Activated CD4-positive, alpha-beta T cell treated with anti-CD3 and anti-CD28 coated beads, Interleukin-2, amount 10 ng/mL, durations not matched to agents 7 days and 5 days (primary cell): ENCODE measurements around the gene ZFP36L2. TPM values are rescaled to one million over a fixed set of nuclear protein-coding genes. Genes with fewer than 3 reads are reported as not detected.

Source experiments
- CTCF ChIA-PET: fragments of 350-600 bp; sonication (Branson Sonifier 250); formaldehyde crosslinking; loops from one replicate; lab custom pipeline; 2021; ENCODE audit warnings: antibody characterized with exemption; lab: Charles Lee
- POLR2A ChIA-PET: fragments of 350-600 bp; sonication (Branson Sonifier 250); formaldehyde crosslinking; loops from one replicate; lab custom pipeline; 2021; ENCODE audit warnings: antibody characterized with exemption; lab: Charles Lee
- DNase-seq: peaks from one replicate; pipeline ENCODE4 v3.0.0-alpha.2; 2020
- H3K27ac Mint-ChIP-seq: one replicate; pipeline ENCODE4 v1.8.0; 2021; ENCODE audit warnings: mild to moderate bottlenecking, moderate library complexity, mixed read lengths
- H3K27me3 Mint-ChIP-seq: one replicate; pipeline ENCODE4 v1.8.0; 2021; ENCODE audit warnings: mixed read lengths
- H3K36me3 Mint-ChIP-seq: one replicate; pipeline ENCODE4 v1.8.0; 2021; ENCODE audit warnings: low read depth, mixed read lengths
- H3K4me1 Mint-ChIP-seq: one replicate; pipeline ENCODE4 v1.8.0; 2021; ENCODE audit warnings: mixed read lengths
- H3K4me3 Mint-ChIP-seq: one replicate; pipeline ENCODE4 v1.8.0; 2021; ENCODE audit warnings: mild to moderate bottlenecking, moderate library complexity, mixed read lengths
- H3K9me3 Mint-ChIP-seq: one replicate; pipeline ENCODE4 v1.8.0; 2021; ENCODE audit warnings: mixed read lengths
- total RNA-seq, 2 experiments: library from RNA; stranded (reverse); gene quantifications; one replicate each; pipeline ENCODE4 v1.2.3, GENCODE V29; 2021

Gene ZFP36L2
- total RNA-seq, 2 experiments from 2014 or later, result 210 to 228 TPM

GRCh38 chr2:43239981-43240765 lies 13.8 kb upstream of the ZFP36L2 start:
- POLR2A ChIA-PET, result no interaction called here
- no peaks in the 10 kb centered on the region for H3K9me3 Mint-ChIP-seq
- peak overlapping the region; percentile 10 for H3K27ac Mint-ChIP-seq

GRCh38 chr2:43238813-43239212 lies 12.4 kb upstream of the ZFP36L2 start:
- Mint-ChIP-seq H3K9me3 (no peaks in the 10 kb centered on the region), H3K36me3 (peaks cover 1% of the 10 kb centered on the region), H3K4me1 (peaks cover 12% of the 10 kb centered on the region), H3K27ac (no peak overlapping the region), H3K27me3 (no peaks in the 10 kb centered on the region), H3K4me3 (no peak overlapping the region)
- no peak for DNase-seq
- ChIA-PET POLR2A (no interaction called here), CTCF (interaction anchor here (0.6 to 1.0 kb wide), 2 partner anchors 10 to 451 kb away, joined by 3 read pairs; no protein-coding TSS in a partner anchor)

More at GRCh38 chr2:43239981-43240765, 13.8 kb upstream of the ZFP36L2 start:
- CTCF ChIA-PET, result interaction anchor here (0.8 to 1.6 kb wide), 5 partner anchors 11 to 412 kb away, joined by 3 to 7 read pairs (median 4); no protein-coding TSS in a partner anchor
- H3K36me3 Mint-ChIP-seq, result peaks cover 1% of the 10 kb centered on the region
- H3K4me1 Mint-ChIP-seq, result peaks cover 12% of the 10 kb centered on the region
- no peak for DNase-seq
- no peak overlapping the region for H3K4me3 Mint-ChIP-seq
- H3K27me3 Mint-ChIP-seq, result no peaks in the 10 kb centered on the region

- Mint-ChIP-seq H3K27ac (peak overlapping the region; percentile 72), H3K4me3 (no peak overlapping the region), H3K9me3 (no peaks in the 10 kb centered on the region), H3K4me1 (peaks cover 12% of the 10 kb centered on the region), H3K27me3 (no peaks in the 10 kb centered on the region), H3K36me3 (peaks cover 1% of the 10 kb centered on the region)
- DNase-seq, result no peak
- ChIA-PET POLR2A (no interaction called here), CTCF (interaction anchor here (1.0 kb wide), 1 partner anchor 9 kb away, joined by 3 read pairs; no protein-coding TSS in a partner anchor)
Measured at GRCh38 chr2:43238176-43238575, 11.8 kb upstream of the ZFP36L2 start.

- H3K4me3 Mint-ChIP-seq, result no peak overlapping the region
Measured at GRCh38 chr2:43233218-43234212, 7.1 kb upstream of the ZFP36L2 start.

GRCh38 chr2:43230951-43231827 lies 4.8 kb upstream of the ZFP36L2 start:
- no peak for DNase-seq
- ChIA-PET CTCF (interaction anchor here (29.8 kb wide), 1 partner anchor 98 kb away, joined by 525 read pairs; no protein-coding TSS in a partner anchor), POLR2A (no interaction called here)
- Mint-ChIP-seq H3K9me3 (no peaks in the 10 kb centered on the region), H3K36me3 (peaks cover 12% of the 10 kb centered on the region), H3K4me3 (no peak overlapping the region), H3K27me3 (no peaks in the 10 kb centered on the region), H3K27ac (no peak overlapping the region), H3K4me1 (peaks cover 23% of the 10 kb centered on the region)

More at GRCh38 chr2:43233218-43234212, 7.1 kb upstream of the ZFP36L2 start:
- POLR2A ChIA-PET, result no interaction called here
- Mint-ChIP-seq H3K27ac (peak overlapping the region; percentile 31), H3K36me3 (peaks cover 14% of the 10 kb centered on the region), H3K9me3 (no peaks in the 10 kb centered on the region), H3K27me3 (no peaks in the 10 kb centered on the region), H3K4me1 (peaks cover 26% of the 10 kb centered on the region)
- DNase-seq, result no peak
- CTCF ChIA-PET, result interaction anchor here (1.2 kb wide), 1 partner anchor 12 kb away, joined by 3 read pairs; no protein-coding TSS in a partner anchor

- Mint-ChIP-seq H3K4me1 (peaks cover 23% of the 10 kb centered on the region), H3K9me3 (no peaks in the 10 kb centered on the region), H3K27ac (peak overlapping the region; percentile 50), H3K36me3 (peaks cover 16% of the 10 kb centered on the region), H3K27me3 (no peaks in the 10 kb centered on the region), H3K4me3 (no peak overlapping the region)
- no peak for DNase-seq
- CTCF ChIA-PET, result interaction anchor here (1.1 to 29.8 kb wide), 8 partner anchors 10 to 307 kb away, joined by 3 to 525 read pairs (median 4); no protein-coding TSS in a partner anchor
- POLR2A ChIA-PET, result no interaction called here
Measured at GRCh38 chr2:43230351-43230885, 4.0 kb upstream of the ZFP36L2 start.

GRCh38 chr2:43228756-43229659 lies 2.6 kb upstream of the ZFP36L2 start:
- peak overlapping the region; percentile 90 for H3K27ac Mint-ChIP-seq
- no peak for DNase-seq
- no peaks in the 10 kb centered on the region for H3K9me3 Mint-ChIP-seq

GRCh38 chr2:43228321-43228751 lies 1.9 kb upstream of the ZFP36L2 start:
- H3K9me3 Mint-ChIP-seq, result no peaks in the 10 kb centered on the region
- H3K27me3 Mint-ChIP-seq, result peaks cover 3% of the 10 kb centered on the region
- ChIA-PET CTCF (interaction anchor here (0.6 to 29.8 kb wide), 23 partner anchors 9 to 397 kb away, joined by 3 to 525 read pairs (median 4); no protein-coding TSS in a partner anchor), POLR2A (interaction anchor here (3.7 kb wide), 1 partner anchor 95 kb away, joined by 18 read pairs; no protein-coding TSS in a partner anchor)
- no peak for DNase-seq
- H3K36me3 Mint-ChIP-seq, result peaks cover 34% of the 10 kb centered on the region
- H3K27ac Mint-ChIP-seq, result peak overlapping the region; percentile 90
- peak overlapping the region; percentile 82 for H3K4me3 Mint-ChIP-seq
- H3K4me1 Mint-ChIP-seq, result peaks cover 23% of the 10 kb centered on the region

More at GRCh38 chr2:43228756-43229659, 2.6 kb upstream of the ZFP36L2 start:
- Mint-ChIP-seq H3K4me3 (peak overlapping the region; percentile 82), H3K4me1 (peaks cover 23% of the 10 kb centered on the region), H3K36me3 (peaks cover 27% of the 10 kb centered on the region), H3K27me3 (peaks cover 3% of the 10 kb centered on the region)
- POLR2A ChIA-PET, result interaction anchor here (3.7 kb wide), 1 partner anchor 96 kb away, joined by 18 read pairs; no protein-coding TSS in a partner anchor
- CTCF ChIA-PET, result interaction anchor here (0.6 to 29.8 kb wide), 39 partner anchors 9 to 432 kb away, joined by 3 to 525 read pairs (median 4); no protein-coding TSS in a partner anchor

GRCh38 chr2:43227830-43228281 lies 1.4 kb upstream of the ZFP36L2 start:
- POLR2A ChIA-PET, result interaction anchor here (3.7 kb wide), 1 partner anchor 95 kb away, joined by 18 read pairs; no protein-coding TSS in a partner anchor
- no peaks in the 10 kb centered on the region for H3K9me3 Mint-ChIP-seq

More at GRCh38 chr2:43227830-43228281, 1.4 kb upstream of the ZFP36L2 start:
- Mint-ChIP-seq H3K36me3 (peaks cover 36% of the 10 kb centered on the region), H3K27ac (peak overlapping the region; percentile 90), H3K27me3 (peaks cover 3% of the 10 kb centered on the region), H3K4me3 (peak overlapping the region; percentile 82), H3K4me1 (peaks cover 24% of the 10 kb centered on the region)
- DNase-seq, result no peak
- CTCF ChIA-PET, result interaction anchor here (1.0 to 29.8 kb wide), 12 partner anchors 8 to 281 kb away, joined by 3 to 525 read pairs (median 4); no protein-coding TSS in a partner anchor
